ENCODE measurements around the gene ASTN1. TPM values are rescaled to one million over a fixed set of nuclear protein-coding genes. Genes with fewer than 3 reads are reported as not detected.

Gene ASTN1
- total and polyA plus RNA-seq, 9 of the 15 experiments (the other 6 are each of a cell fraction or from before 2014, with no cell fraction given), result 0.05 to 0.22 (median 0.18) TPM

- Histone ChIP-seq H4K20me1 (replicated peaks; ENCODE audit: control insufficient read depth, insufficient read depth, low read length) (no peaks in the 10 kb centered on the region), H3K4me3 (no peak overlapping the region), H3K79me2 (ENCODE audit: control insufficient read depth, insufficient read depth, low read length) (no peaks in the 10 kb centered on the region), H3K27ac (ENCODE audit: extremely low read depth, low read depth, low read length) (no peak overlapping the region), H3K4me2 (ENCODE audit: insufficient read depth, low read length) (no peak overlapping the region), H3K27me3 (ENCODE audit: control insufficient read depth in 2 of 2, insufficient read depth in 2 of 2, low read length in 2 of 2) (no peaks in the 10 kb centered on the region), H3K9me1 (ENCODE audit: control insufficient read depth, insufficient read depth, low read length) (no peaks in the 10 kb centered on the region), H3K9ac (ENCODE audit: insufficient read depth in 1 of 2, low read depth in 2 of 2, low read length in 2 of 2) (no peak overlapping the region), H3K36me3 (ENCODE audit: control insufficient read depth, insufficient read depth, low read length) (no peaks in the 10 kb centered on the region), H3K9me3 (replicated peaks; ENCODE audit: control insufficient read depth, insufficient read depth, low read depth, low read length) (no peaks in the 10 kb centered on the region), H2AFZ (ENCODE audit: low read depth, low read length) (no peak overlapping the region), H3K4me1 (replicated peaks in 1 of 2; ENCODE audit: control insufficient read depth in 2 of 2, insufficient read depth in 2 of 2, low read length in 2 of 2) (no peaks in the 10 kb centered on the region)
- in situ Hi-C loops (cut with MboI), result no loop called here
- POLR2A ChIA-PET, result interaction anchor here (0.6 kb wide), 1 partner anchor 924 kb away, joined by 4 read pairs; no protein-coding TSS in a partner anchor
- intact Hi-C loops (cut with micrococcal nuclease), result no loop called here
- FAIRE-seq, result no peak
- BruUV-seq (replicated peaks), result no TSS peak
- no peak for ATAC-seq
- CTCF ChIA-PET (ENCODE audit: low intra/inter-chr PET ratio), result no interaction called here
- no peak for TF ChIP-seq WHSC1 (IDR thresholded peaks at IDR 0.05; ENCODE audit: low read length)
- TF ChIP-seq KLF1 (tag; IDR thresholded peaks at IDR 0.05), result no peak
- TF ChIP-seq PHF20 (IDR thresholded peaks at IDR 0.05; ENCODE audit: partially characterized antibody), result no peak
- TF ChIP-seq ETV1 (tag; conservative IDR thresholded peaks at IDR 0.05; ENCODE audit: low read depth), result no peak
- WGBS (ENCODE audit: insufficient coverage, low coverage, missing lambda C conversion rate), result 5% methylated on average over 4 of the region's 4 CpGs
- DNase-seq (ENCODE audit: extremely low read depth in 1 of 4, low spot score in 3 of 4), result no peak
Measured at GRCh38 chr1:176934370-176934769, 230.1 kb downstream of the ASTN1 start.

GRCh38 chr1:176932114-176933104 is 232.1 kb downstream of the ASTN1 start:
- Histone ChIP-seq H3K9ac (ENCODE audit: insufficient read depth in 1 of 2, low read depth in 2 of 2, low read length in 2 of 2) (no peak overlapping the region), H3K4me2 (ENCODE audit: insufficient read depth, low read length) (no peak overlapping the region), H3K9me3 (replicated peaks; ENCODE audit: control insufficient read depth, insufficient read depth, low read depth, low read length) (no peaks in the 10 kb centered on the region), H3K4me3 (no peak overlapping the region), H3K4me1 (replicated peaks in 1 of 2; ENCODE audit: control insufficient read depth in 2 of 2, insufficient read depth in 2 of 2, low read length in 2 of 2) (no peaks in the 10 kb centered on the region), H3K36me3 (ENCODE audit: control insufficient read depth, insufficient read depth, low read length) (no peaks in the 10 kb centered on the region), H3K27ac (ENCODE audit: extremely low read depth, low read depth, low read length) (no peak overlapping the region), H2AFZ (ENCODE audit: low read depth, low read length) (no peak overlapping the region), H3K9me1 (ENCODE audit: control insufficient read depth, insufficient read depth, low read length) (no peaks in the 10 kb centered on the region), H4K20me1 (replicated peaks; ENCODE audit: control insufficient read depth, insufficient read depth, low read length) (no peaks in the 10 kb centered on the region), H3K27me3 (ENCODE audit: control insufficient read depth in 2 of 2, insufficient read depth in 2 of 2, low read length in 2 of 2) (no peaks in the 10 kb centered on the region), H3K79me2 (ENCODE audit: control insufficient read depth, insufficient read depth, low read length) (no peaks in the 10 kb centered on the region)
- 0% methylated on average over 7 of the region's 7 CpGs for WGBS (ENCODE audit: insufficient coverage, low coverage, missing lambda C conversion rate)
- intact Hi-C loops (cut with micrococcal nuclease) (no loop called here), in situ Hi-C loops (cut with MboI) (no loop called here)
- no TSS peak for BruUV-seq (replicated peaks)
- FAIRE-seq (no peak), DNase-seq (ENCODE audit: extremely low read depth in 1 of 4, low spot score in 3 of 4) (no peak), ATAC-seq (no peak)
- CTCF ChIA-PET (ENCODE audit: low intra/inter-chr PET ratio), result no interaction called here
- POLR2A ChIA-PET, result no interaction called here
- TF ChIP-seq JUN (IDR thresholded peaks at IDR 0.05; ENCODE audit: borderline replicate concordance, low read depth, low read length) (no peak), JUN (CRISPR knock-in tag; IDR thresholded peaks at IDR 0.05; ENCODE audit: borderline replicate concordance) (no peak), IRF2 (CRISPR knock-in tag; IDR thresholded peaks at IDR 0.05) (no peak), ZBED1 (IDR thresholded peaks at IDR 0.05) (no peak), ZNF584 (CRISPR knock-in tag; IDR thresholded peaks at IDR 0.05; ENCODE audit: low read depth) (no peak), CEBPZ (IDR thresholded peaks at IDR 0.05; ENCODE audit: borderline replicate concordance, low read depth, low read length) (no peak), SMAD1 (IDR thresholded peaks at IDR 0.05; ENCODE audit: low read depth, low read length, partially characterized antibody) (no peak), ILF3 (IDR thresholded peaks at IDR 0.05; ENCODE audit: borderline replicate concordance) (no peak)

All from K562 (cell line).